ENCODE measurements around the gene MAN1B1.

DNA sequence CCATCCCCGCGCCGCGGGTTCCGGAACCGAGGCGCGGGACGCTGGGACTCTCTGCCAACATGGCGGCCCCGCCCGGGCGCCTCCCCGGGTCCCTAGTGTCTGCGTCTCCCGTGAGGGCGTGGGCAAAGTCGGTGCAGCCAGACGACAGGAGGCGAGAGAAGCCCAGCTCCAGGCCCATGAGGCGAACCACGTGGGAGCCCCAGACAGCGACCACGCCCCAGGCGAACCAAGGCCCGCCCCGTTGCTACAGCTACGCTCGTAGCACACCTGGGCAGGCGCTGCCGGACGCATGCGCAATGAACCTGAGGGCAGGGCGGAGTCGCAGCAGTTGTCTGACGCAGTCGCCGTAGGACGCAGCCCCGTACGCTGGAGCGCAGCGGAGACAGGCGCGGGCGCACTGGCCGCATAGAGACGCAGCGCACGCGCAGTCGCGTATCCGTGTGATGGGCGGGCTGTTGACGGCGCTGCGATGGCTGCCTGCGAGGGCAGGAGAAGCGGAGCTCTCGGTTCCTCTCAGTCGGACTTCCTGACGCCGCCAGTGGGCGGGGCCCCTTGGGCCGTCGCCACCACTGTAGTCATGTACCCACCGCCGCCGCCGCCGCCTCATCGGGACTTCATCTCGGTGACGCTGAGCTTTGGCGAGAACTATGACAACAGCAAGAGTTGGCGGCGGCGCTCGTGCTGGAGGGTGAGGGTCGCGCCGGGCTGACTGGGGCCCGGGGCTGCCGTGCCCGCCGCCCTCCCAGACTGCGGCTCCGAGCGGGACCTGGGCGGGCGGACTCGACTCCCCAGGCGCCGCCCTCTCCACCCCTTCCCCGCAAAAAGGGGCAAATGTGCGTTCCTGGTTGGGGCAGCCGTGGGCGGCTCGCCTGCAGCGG lies at the start of gene MAN1B1:
- TF ChIP-seq, protein P1, sequence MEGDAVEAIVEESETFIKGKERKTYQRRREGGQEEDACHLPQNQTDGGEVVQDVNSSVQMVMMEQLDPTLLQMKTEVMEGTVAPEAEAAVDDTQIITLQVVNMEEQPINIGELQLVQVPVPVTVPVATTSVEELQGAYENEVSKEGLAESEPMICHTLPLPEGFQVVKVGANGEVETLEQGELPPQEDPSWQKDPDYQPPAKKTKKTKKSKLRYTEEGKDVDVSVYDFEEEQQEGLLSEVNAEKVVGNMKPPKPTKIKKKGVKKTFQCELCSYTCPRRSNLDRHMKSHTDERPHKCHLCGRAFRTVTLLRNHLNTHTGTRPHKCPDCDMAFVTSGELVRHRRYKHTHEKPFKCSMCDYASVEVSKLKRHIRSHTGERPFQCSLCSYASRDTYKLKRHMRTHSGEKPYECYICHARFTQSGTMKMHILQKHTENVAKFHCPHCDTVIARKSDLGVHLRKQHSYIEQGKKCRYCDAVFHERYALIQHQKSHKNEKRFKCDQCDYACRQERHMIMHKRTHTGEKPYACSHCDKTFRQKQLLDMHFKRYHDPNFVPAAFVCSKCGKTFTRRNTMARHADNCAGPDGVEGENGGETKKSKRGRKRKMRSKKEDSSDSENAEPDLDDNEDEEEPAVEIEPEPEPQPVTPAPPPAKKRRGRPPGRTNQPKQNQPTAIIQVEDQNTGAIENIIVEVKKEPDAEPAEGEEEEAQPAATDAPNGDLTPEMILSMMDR (conservative IDR thresholded peaks at IDR 0.05) = no peak
- TF ChIP-seq ZFX (IDR thresholded peaks at IDR 0.05) = peak; percentile 35; the same call in 1 of the 2 replicates

All from C4-2B (cell line).